Measurements from ENCODE around the gene CAPN5. TPM values are rescaled to one million over a fixed set of nuclear protein-coding genes. Genes with fewer than 3 reads are reported as not detected.

Gene CAPN5
- total and polyA plus RNA-seq, 10 donors = 0.80 to 9.2 (median 4.6) TPM

DNA sequence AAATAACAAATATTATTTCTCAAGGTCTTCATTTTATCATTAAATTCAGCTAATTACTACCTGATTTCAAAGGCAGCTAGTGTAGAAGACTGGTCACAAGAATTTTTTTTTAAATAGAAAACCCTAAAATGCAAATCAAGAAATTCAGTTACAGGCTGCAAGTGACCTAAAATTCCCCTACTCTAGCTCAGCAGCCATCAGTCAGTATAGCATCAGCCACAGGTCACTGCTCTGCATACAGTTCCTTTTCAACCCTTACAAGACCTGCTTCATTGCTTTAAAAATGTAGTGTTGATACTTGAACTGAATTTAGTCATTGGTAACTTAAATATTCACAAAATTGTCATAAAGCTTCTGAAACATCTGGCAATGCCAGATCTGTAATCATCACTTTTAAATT is 42.0 kb upstream of the CAPN5 start:
- DNase-seq = no peak
- Histone ChIP-seq H3K4me1 (no peaks in the 10 kb centered on the region), H3K27me3 (replicated peaks in 1 of 7) (peaks cover 0 to 6% (median 0%) of the 10 kb centered on the region in 7 donors), H3K27ac (no peak overlapping the region), H3K4me3 (no peak overlapping the region), H3K9me3 (no peaks in the 10 kb centered on the region), H3K36me3 (peaks cover 0 to 38% (median 10%) of the 10 kb centered on the region in 6 donors)
- TF ChIP-seq, protein P1, sequence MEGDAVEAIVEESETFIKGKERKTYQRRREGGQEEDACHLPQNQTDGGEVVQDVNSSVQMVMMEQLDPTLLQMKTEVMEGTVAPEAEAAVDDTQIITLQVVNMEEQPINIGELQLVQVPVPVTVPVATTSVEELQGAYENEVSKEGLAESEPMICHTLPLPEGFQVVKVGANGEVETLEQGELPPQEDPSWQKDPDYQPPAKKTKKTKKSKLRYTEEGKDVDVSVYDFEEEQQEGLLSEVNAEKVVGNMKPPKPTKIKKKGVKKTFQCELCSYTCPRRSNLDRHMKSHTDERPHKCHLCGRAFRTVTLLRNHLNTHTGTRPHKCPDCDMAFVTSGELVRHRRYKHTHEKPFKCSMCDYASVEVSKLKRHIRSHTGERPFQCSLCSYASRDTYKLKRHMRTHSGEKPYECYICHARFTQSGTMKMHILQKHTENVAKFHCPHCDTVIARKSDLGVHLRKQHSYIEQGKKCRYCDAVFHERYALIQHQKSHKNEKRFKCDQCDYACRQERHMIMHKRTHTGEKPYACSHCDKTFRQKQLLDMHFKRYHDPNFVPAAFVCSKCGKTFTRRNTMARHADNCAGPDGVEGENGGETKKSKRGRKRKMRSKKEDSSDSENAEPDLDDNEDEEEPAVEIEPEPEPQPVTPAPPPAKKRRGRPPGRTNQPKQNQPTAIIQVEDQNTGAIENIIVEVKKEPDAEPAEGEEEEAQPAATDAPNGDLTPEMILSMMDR (IDR thresholded peaks at IDR 0.05 in 8 of 11, conservative IDR thresholded peaks at IDR 0.05 in 3 of 11) = no peak
- TF ChIP-seq POLR2AphosphoS5 (IDR thresholded peaks at IDR 0.05) = no peak
- no peak for TF ChIP-seq POLR2A (IDR thresholded peaks at IDR 0.05)
- intact Hi-C loops (cut with DNase I; ENCODE audit: low total_unique reads) = no loop called here

DNA sequence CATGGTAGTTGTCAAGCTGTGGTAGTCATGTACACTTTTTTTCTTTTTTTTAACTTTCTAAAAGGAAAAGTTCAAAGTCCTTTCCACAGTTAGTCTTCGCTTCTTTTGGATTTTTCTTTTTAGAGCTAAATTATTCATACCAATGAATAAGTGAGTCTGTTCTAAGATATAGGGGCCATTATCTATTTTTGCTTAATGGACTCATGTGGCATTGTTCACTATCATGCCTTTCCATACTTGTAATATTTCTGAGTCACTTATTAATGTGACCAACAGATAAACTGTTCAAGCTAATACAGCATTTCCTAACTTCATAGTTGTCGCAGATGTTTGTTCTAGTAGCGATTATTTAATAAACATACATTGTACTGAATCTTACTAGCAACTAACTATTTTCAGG is 40.5 kb upstream of the CAPN5 start:
- peaks cover 0 to 23% (median 0%) of the 10 kb centered on the region in 6 donors for H3K36me3 ChIP-seq
- no peak for TF ChIP-seq POLR2A (IDR thresholded peaks at IDR 0.05)
- TF ChIP-seq POLR2AphosphoS5 (IDR thresholded peaks at IDR 0.05) = no peak
- TF ChIP-seq, protein P1 (IDR thresholded peaks at IDR 0.05 in 8 of 11, conservative IDR thresholded peaks at IDR 0.05 in 3 of 11) = no peak
- H3K27me3 ChIP-seq (replicated peaks in 1 of 7) = peaks cover 0 to 19% (median 5%) of the 10 kb centered on the region in 7 donors
- H3K27ac ChIP-seq = no peak overlapping the region
- DNase-seq = no peak
- H3K4me1 ChIP-seq = no peaks in the 10 kb centered on the region
- no peak overlapping the region for H3K4me3 ChIP-seq
- no peaks in the 10 kb centered on the region for H3K9me3 ChIP-seq
- 89 to 97% (median 96%) methylated on average over 3 of the region's 3 CpGs for WGBS, 5 donors
- intact Hi-C loops (cut with DNase I; ENCODE audit: low total_unique reads) = no loop called here

DNA sequence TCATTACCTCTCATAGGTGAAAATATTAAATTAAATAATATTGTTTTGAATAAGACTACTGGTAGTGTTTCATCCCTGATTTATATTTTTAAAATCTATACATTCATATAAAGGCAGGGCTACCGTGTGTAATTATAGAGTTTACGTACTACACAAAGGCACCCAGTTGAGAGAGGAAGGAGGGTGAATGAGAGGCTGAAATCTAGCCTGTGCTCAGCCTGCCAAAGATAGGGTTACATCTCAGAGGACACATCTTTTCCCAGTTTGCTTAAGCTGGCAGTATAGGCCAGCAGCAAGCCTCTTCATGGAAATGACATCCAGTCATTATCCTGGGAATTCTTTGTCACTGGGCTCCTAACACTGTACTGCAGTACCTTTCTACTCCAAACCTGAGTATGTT is 40.0 kb upstream of the CAPN5 start:
- no peak for DNase-seq
- H3K27ac ChIP-seq = no peak overlapping the region
- H3K27me3 ChIP-seq (replicated peaks in 1 of 7) = peaks cover 0 to 22% (median 8%) of the 10 kb centered on the region in 7 donors
- H3K4me1 ChIP-seq = no peaks in the 10 kb centered on the region
- 90 to 94% (median 93%) methylated on average over 2 of the region's 2 CpGs for WGBS, 5 donors
- H3K9me3 ChIP-seq = no peaks in the 10 kb centered on the region
- H3K36me3 ChIP-seq = peaks cover 0 to 18% (median 0%) of the 10 kb centered on the region in 6 donors
- H3K4me3 ChIP-seq = no peak overlapping the region
- intact Hi-C loops (cut with DNase I; ENCODE audit: low total_unique reads) = no loop called here
- TF ChIP-seq POLR2AphosphoS5 (IDR thresholded peaks at IDR 0.05) (no peak), POLR2A (IDR thresholded peaks at IDR 0.05) (no peak)
- TF ChIP-seq, protein P1 (IDR thresholded peaks at IDR 0.05 in 8 of 11, conservative IDR thresholded peaks at IDR 0.05 in 3 of 11) = no peak

DNA sequence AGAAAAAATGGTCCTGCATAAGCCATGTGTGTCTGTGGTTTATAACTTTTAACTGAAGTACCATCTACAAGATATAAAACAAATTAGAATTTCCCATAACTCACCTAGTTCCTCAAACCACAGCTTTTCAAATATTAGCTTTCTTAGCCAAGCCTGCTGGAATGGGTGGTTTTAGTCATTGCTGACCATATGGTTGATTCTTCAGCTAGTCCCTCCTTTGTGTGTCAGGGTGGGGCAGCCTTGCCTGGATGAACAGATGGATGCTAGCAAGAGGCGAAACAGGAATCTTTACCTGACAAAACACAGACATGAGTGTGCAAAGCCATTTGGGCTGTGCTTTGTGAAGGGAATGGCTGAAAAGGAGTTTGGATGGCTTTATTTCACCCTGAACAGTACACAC is 39.5 kb upstream of the CAPN5 start:
- no peak overlapping the region for H3K27ac ChIP-seq
- H3K4me3 ChIP-seq = no peak overlapping the region
- peaks cover 0 to 25% (median 8%) of the 10 kb centered on the region in 7 donors for H3K27me3 ChIP-seq (replicated peaks in 1 of 7)
- no peaks in the 10 kb centered on the region for H3K9me3 ChIP-seq
- intact Hi-C loops (cut with DNase I; ENCODE audit: low total_unique reads) = no loop called here
- TF ChIP-seq, protein P1 (IDR thresholded peaks at IDR 0.05 in 8 of 11, conservative IDR thresholded peaks at IDR 0.05 in 3 of 11) = no peak
- TF ChIP-seq POLR2AphosphoS5 (IDR thresholded peaks at IDR 0.05) (no peak), POLR2A (IDR thresholded peaks at IDR 0.05) (no peak)
- peaks cover 0 to 13% (median 0%) of the 10 kb centered on the region in 6 donors for H3K36me3 ChIP-seq
- H3K4me1 ChIP-seq = no peaks in the 10 kb centered on the region
- 83 to 97% (median 94%) methylated on average over 1 of the region's 1 CpG for WGBS, 5 donors
- no peak for DNase-seq
